Stomach smooth muscle (tissue), 2 donors: ENCODE measurements around the gene PSMD14.
"Not testable (repeated sequence)": the region's sequence is repeated elsewhere in the genome, so short reads cannot be mapped to it uniquely, and the experiment has no call there.

Experiments used
- H3K27ac ChIP-seq: one replicate; pipeline ENCODE4 v1.7.0; 2013; ENCODE audit warnings: mild to moderate bottlenecking, low read length, inconsistent platforms
- H3K27me3 ChIP-seq, 2 donors: one replicate each; pipeline ENCODE4 v1.7.0; 2013; ENCODE audit warnings: low read length in 2 of 2; ENCODE audit not compliant: insufficient read depth in 2 of 2, control insufficient read depth in 1 of 2
- H3K36me3 ChIP-seq, 2 donors: one replicate each; pipeline ENCODE4 v1.7.0; 2013; ENCODE audit warnings: low read length in 2 of 2; ENCODE audit not compliant: control insufficient read depth in 2 of 2, insufficient read depth in 2 of 2
- H3K4me1 ChIP-seq: one replicate; pipeline ENCODE4 v1.7.0; 2013; ENCODE audit warnings: low read length; ENCODE audit not compliant: control insufficient read depth, insufficient read depth
- H3K4me3 ChIP-seq, 2 donors: one replicate each; pipeline ENCODE4 v1.7.0; 2013; ENCODE audit warnings: low read length in 2 of 2
- H3K9ac ChIP-seq, 2 donors: one replicate each; pipeline ENCODE4 v1.7.0; 2013; ENCODE audit warnings: low read length in 2 of 2, mild to moderate bottlenecking in 1 of 2
- H3K9me3 ChIP-seq, 2 donors: one replicate each; pipeline ENCODE4 v1.7.0; 2013; ENCODE audit warnings: low read length in 2 of 2; ENCODE audit not compliant: control insufficient read depth in 2 of 2
- donor health status: healthy.
- donor health status: Pancreatic carcinoma.

The PSMD14 gene

GRCh38 chr2:161337247-161337646, 29.0 kb downstream of the PSMD14 start:
- Histone ChIP-seq H3K27me3 (no peaks in the 10 kb centered on the region), H3K4me3 (no peak overlapping the region), H3K9me3 (no peaks in the 10 kb centered on the region), H3K27ac (no peak overlapping the region), H3K4me1 (no peaks in the 10 kb centered on the region), H3K9ac (no peak overlapping the region), H3K36me3 (no peaks in the 10 kb centered on the region)

- H3K9me3 ChIP-seq, H3K27ac ChIP-seq, H3K9ac ChIP-seq, H3K36me3 ChIP-seq, H3K27me3 ChIP-seq, H3K4me3 ChIP-seq, H3K4me1 ChIP-seq: not testable (repeated sequence)
These were observed 31.3 kb downstream of the PSMD14 start for GRCh38 chr2:161339532-161339931.

- H3K4me1 ChIP-seq, H3K4me3 ChIP-seq, H3K27me3 ChIP-seq, H3K9me3 ChIP-seq, H3K36me3 ChIP-seq, H3K9ac ChIP-seq, H3K27ac ChIP-seq: not testable (repeated sequence)
These were observed 32.7 kb downstream of the PSMD14 start for GRCh38 chr2:161340930-161341413.

GRCh38 chr2:161343235-161343634, 35.0 kb downstream of the PSMD14 start:
- Histone ChIP-seq H3K9me3 (no peaks in the 10 kb centered on the region), H3K4me3 (no peak overlapping the region)

GRCh38 chr2:161344692-161345091, 36.5 kb downstream of the PSMD14 start:
- Histone ChIP-seq H3K27me3 (no peaks in the 10 kb centered on the region), H3K9me3 (no peaks in the 10 kb centered on the region), H3K36me3 (no peaks in the 10 kb centered on the region), H3K4me3 (no peak overlapping the region), H3K27ac (no peak overlapping the region), H3K4me1 (no peaks in the 10 kb centered on the region), H3K9ac (no peak overlapping the region)

More at GRCh38 chr2:161343235-161343634, 35.0 kb downstream of the PSMD14 start:
- Histone ChIP-seq H3K4me1 (no peaks in the 10 kb centered on the region), H3K9ac (no peak overlapping the region), H3K27ac (no peak overlapping the region), H3K36me3 (no peaks in the 10 kb centered on the region), H3K27me3 (no peaks in the 10 kb centered on the region)

GRCh38 chr2:161351678-161352077, 43.5 kb downstream of the PSMD14 start:
- Histone ChIP-seq H3K4me1 (no peaks in the 10 kb centered on the region), H3K9me3 (no peaks in the 10 kb centered on the region), H3K36me3 (no peaks in the 10 kb centered on the region), H3K27me3 (no peaks in the 10 kb centered on the region), H3K4me3 (no peak overlapping the region), H3K27ac (no peak overlapping the region), H3K9ac (no peak overlapping the region)

GRCh38 chr2:161352719-161353118, 44.5 kb downstream of the PSMD14 start:
- no peaks in the 10 kb centered on the region for H3K4me1 ChIP-seq
- H3K36me3 ChIP-seq = no peaks in the 10 kb centered on the region

GRCh38 chr2:161353543-161353942, 45.3 kb downstream of the PSMD14 start:
- no peaks in the 10 kb centered on the region for H3K9me3 ChIP-seq
- H3K4me3 ChIP-seq = no peak overlapping the region
- H3K27me3 ChIP-seq = no peaks in the 10 kb centered on the region
- no peaks in the 10 kb centered on the region for H3K36me3 ChIP-seq
- H3K27ac ChIP-seq = no peak overlapping the region
- no peak overlapping the region for H3K9ac ChIP-seq
- H3K4me1 ChIP-seq = no peaks in the 10 kb centered on the region

More at GRCh38 chr2:161352719-161353118, 44.5 kb downstream of the PSMD14 start:
- H3K27me3 ChIP-seq = no peaks in the 10 kb centered on the region
- no peak overlapping the region for H3K9ac ChIP-seq
- H3K4me3 ChIP-seq = no peak overlapping the region
- no peak overlapping the region for H3K27ac ChIP-seq
- H3K9me3 ChIP-seq = no peaks in the 10 kb centered on the region

GRCh38 chr2:161354106-161354505, 45.9 kb downstream of the PSMD14 start:
- H3K4me1 ChIP-seq = no peaks in the 10 kb centered on the region
- no peak overlapping the region for H3K27ac ChIP-seq
- H3K36me3 ChIP-seq = no peaks in the 10 kb centered on the region
- no peak overlapping the region for H3K9ac ChIP-seq
- H3K27me3 ChIP-seq = no peaks in the 10 kb centered on the region
- no peak overlapping the region for H3K4me3 ChIP-seq
- no peaks in the 10 kb centered on the region for H3K9me3 ChIP-seq

- Histone ChIP-seq H3K4me1 (no peaks in the 10 kb centered on the region), H3K27me3 (no peaks in the 10 kb centered on the region), H3K9me3 (no peaks in the 10 kb centered on the region), H3K27ac (no peak overlapping the region), H3K4me3 (no peak overlapping the region), H3K9ac (no peak overlapping the region), H3K36me3 (no peaks in the 10 kb centered on the region)
These were observed 46.9 kb downstream of the PSMD14 start for GRCh38 chr2:161355106-161355505.

- Histone ChIP-seq H3K36me3 (no peaks in the 10 kb centered on the region), H3K4me1 (no peaks in the 10 kb centered on the region), H3K4me3 (no peak overlapping the region), H3K27me3 (no peaks in the 10 kb centered on the region), H3K9me3 (no peaks in the 10 kb centered on the region), H3K9ac (no peak overlapping the region), H3K27ac (no peak overlapping the region)
These were observed 47.8 kb downstream of the PSMD14 start for GRCh38 chr2:161355983-161356382.
